Hepatic stellate cell (primary cell): ENCODE data around the gene COL18A1.

ENCODE experiments used
- DNase-seq: peaks from one replicate; pipeline ENCODE4 v3.0.0; 2011; ENCODE audit warnings: low spot score

Gene COL18A1

DNA sequence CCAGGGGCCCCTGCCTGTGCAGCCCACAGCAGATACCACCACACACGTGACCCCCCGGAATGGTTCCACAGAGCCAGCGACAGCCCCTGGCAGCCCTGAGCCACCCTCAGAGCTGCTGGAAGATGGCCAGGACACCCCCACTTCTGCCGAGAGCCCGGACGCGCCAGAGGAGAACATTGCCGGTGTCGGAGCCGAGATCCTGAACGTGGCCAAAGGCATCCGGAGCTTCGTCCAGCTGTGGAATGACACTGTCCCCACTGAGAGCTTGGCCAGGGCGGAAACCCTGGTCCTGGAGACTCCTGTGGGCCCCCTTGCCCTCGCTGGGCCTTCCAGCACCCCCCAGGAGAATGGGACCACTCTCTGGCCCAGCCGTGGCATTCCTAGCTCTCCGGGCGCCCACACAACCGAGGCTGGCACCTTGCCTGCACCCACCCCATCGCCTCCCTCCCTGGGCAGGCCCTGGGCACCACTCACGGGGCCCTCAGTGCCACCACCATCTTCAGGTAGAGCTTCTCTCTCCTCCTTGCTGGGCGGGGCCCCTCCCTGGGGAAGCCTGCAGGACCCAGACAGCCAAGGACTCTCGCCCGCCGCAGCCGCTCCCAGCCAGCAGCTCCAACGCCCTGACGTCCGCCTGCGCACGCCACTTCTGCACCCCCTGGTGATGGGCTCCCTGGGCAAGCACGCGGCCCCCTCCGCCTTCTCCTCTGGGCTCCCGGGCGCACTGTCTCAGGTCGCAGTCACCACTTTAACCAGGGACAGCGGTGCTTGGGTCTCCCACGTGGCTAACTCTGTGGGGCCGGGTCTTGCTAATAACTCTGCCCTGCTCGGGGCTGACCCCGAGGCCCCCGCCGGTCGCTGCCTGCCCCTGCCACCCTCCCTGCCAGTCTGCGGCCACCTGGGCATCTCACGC, 51.0 kb downstream of the COL18A1 start:
- no peak for DNase-seq

DNA sequence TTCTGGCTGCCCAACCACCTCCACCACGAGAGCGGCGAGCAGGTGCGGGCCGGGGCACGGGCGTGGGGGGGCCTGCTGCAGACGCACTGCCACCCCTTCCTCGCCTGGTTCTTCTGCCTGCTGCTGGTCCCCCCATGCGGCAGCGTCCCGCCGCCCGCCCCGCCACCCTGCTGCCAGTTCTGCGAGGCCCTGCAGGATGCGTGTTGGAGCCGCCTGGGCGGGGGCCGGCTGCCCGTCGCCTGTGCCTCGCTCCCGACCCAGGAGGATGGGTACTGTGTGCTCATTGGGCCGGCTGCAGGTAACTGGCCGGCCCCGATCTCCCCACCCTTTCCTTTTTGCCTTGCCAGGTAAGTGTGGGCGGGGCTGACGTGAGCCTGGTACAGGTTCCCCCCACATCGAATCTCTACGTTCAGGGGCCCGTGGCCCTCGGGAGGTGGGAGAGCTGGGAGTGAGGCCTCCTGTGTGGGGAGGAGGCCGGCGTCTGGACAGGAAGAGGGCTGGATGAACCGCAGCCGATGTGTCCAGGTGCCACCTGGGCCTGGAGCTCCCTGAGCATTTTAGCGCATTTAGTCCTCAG, 51.7 kb downstream of the COL18A1 start:
- DNase-seq, result no peak

DNA sequence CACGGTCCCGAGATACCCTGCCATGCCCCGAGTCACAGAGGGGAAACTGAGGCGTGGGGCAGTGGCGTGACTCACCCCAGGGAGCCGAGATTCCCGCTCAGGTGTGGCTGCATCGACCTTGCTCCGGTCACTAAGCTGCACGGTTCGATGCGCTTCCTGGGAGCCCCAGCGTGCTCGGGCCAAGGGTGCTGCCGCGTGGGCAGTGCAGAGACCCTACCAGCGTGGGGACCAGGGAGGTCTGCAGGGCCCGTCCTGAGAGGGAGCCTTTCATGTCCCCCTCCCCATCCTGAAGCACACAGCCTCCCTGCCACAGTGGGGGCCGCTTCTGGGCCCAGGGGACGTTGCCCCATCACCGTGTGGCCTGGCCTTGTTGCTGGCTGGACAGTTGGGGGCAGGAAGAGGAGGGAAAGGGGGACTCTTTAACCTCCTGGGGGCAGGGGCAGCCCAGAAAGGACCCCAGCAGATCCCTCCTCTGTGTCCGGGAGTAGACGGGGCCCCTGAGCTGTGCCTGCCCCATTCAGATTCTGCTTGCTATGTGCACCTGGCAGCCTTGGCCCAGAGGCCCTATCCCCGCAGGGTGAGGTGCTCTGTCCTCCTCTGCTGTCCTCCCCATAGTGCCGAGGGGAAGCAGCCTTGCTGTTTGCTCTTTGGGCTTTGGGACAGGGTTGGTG, 52.3 kb downstream of the COL18A1 start:
- no peak for DNase-seq

DNA sequence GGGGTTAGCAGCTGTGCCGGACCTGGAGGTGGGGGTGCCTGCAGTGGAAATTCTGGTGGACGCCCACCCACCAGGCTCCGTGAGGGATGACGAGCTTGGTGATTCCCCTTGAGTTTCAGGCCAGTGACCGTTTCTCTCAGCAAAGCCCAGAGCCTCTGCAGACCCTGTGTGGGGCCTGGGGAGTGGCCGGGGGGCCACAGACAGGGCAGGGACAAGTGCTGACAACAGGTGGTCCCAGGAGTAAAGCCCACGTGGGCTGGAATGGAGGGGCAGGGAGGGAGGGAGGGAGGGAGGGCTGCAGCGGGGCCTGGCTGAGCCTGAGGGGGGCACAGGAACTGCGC, 52.8 kb downstream of the COL18A1 start:
- DNase-seq, result no peak

DNA sequence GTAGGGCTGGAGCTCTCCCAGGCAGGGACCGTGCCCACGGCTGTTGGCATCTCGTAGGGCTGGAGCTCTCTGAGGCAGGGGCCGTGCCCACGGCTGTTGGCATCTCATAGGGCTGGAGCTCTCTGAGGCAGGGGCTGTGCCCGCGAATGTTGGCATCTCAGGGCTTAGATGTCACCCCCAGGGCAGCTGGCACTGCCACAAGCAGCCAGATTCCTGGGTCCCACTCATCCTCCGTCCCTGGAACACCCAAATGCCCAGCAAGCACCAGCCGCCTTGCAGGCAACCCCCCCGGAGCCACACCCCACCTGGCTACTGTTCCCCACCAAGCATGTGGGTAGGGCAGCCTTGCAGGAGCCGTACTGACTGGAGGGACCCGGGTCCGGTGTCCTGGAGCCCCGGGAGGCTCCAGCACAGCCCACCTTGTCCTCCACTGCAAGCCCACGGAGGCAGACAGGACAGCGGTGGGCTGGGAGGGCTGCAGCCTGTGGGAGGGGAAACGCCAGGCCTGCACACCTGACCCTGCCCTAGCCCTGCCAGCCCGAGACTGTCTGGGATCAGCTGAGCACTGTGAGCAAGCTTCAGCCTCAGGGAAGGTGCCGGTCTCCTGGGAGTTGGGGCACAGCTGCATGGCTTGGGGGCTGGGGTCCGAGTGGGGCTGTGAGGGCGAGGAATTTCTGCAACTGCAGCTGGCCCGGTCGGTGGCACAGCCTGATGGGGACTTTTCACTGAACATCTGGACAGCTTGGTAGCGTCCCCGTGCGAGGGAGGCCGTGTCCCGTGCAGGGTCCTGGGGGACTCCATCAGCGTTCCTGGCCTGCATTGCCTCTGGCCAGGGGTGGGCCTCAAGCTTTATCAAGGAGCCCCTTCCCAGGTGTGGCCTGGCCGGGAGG, 53.6 kb downstream of the COL18A1 start:
- DNase-seq, result no peak

DNA sequence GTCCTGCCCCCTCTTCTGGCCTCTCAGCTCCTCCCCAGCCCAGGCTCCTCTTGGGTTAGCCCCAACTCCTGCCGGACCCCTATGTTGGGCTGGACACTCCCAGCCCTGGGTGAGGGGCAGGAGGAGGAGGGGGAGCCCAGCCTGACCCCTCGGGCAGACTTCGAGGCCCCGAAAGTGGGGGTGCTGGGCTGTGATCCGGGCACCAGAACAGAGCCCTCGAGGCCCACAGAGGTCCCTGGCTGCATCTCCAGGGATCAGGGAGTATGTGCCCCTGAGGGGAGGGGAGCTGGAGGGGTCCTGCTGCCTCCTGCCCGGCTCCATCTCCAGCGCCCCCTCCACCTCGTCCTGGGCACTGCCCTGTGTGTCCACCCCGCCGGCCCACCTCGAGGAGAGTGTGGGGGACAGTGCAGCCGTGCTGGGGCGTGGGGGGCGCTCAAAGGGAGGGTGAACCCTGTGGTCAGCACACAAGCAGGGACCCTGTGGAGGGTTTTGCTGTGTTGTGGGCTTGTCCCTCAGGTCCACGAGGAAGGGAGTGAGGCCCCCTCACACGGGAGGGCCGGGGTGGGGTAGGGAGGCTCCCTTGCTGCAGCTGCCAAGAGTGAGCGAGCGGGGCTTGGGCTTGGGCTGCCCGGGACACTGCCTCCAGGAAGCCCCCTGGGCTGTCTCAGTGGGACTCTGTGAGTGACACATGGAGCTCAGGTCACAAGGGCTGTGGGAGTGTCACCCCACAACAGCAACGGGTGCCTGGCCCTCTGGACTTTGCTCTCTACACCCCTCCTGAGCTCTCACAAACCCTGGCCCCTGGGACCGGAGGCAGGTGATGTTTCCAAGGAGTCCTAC, 54.4 kb downstream of the COL18A1 start:
- DNase-seq, result no peak

DNA sequence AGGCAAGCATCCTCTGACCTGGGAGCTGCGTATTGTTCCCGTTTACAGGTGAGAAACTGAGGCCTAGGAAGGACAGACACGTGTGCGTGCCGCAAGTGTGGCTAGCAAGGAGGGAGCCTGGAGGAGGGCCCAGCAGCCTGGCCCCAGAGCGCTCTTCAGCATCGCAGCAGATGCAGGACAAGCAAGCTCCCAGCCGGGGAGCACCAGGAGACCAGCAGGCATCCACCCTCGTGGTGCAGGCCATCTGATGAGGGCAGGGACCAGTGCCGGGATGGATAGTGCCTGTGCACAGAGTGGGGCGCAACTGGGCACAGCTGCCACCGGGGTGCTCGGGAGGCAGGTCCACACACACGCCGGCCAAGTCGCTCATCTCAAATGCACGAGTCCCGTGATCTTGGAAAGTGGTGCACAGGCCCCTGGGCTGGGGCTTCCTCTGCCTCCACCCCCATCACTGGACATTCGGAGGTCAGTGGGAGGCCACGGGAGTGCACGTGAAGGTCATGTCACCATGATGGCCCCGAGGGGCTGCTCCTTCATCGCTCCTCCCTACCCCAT, 55.1 kb downstream of the COL18A1 start:
- no peak for DNase-seq

DNA sequence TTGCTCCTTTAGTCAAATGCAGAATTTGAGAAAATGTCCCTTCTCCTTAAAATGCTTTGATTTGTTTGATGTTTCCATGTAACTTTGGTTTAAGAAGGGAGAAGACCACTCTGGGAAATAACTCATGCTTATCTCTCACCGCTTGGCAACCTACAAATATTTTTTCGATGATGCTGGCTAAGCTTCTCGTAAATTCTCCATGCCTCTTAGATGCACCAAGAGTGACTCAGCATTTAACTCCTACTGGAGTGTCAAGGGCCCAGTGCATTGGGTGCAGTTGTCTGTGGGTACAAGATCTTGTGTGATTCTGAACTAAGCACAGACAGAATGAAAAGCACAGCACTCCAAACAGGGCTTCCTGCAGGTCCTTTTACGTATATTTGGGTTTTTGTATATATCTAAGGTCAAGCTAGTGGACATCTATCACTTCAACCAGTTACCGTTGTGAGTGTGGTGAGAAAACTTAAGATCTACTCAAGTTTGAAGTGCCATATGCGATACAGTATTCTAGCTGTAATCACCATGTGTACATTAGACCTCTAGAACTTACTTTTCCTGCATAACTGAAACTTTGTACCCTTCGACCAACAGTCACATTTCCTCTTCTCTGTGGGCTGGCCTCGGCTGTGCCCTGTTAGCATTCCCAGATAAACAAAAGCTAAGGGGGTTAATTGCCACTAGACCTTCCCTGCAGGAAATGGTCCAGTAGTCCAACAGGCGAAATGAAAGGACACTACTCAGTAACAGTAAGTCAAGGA, 55.8 kb downstream of the COL18A1 start:
- peak; percentile 93 for DNase-seq

DNA sequence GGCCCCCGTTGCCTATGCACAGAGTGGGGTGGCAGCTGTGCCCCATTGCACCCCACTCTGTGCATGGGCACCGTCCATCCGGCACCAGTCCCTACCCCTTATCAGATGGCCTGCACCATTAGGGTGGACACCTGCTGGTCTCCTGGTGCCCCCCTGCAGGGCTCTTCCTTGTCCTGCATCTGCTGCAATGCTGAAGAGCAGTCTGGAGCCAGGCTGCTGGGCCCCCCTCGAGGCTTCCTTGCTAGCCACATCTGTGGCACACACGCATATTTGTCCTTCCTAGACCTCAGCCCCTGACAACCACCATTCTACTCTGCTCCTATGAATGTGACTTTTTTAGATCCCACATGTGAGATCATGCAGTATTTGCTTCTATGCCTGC, 56.4 kb downstream of the COL18A1 start:
- no peak for DNase-seq

DNA sequence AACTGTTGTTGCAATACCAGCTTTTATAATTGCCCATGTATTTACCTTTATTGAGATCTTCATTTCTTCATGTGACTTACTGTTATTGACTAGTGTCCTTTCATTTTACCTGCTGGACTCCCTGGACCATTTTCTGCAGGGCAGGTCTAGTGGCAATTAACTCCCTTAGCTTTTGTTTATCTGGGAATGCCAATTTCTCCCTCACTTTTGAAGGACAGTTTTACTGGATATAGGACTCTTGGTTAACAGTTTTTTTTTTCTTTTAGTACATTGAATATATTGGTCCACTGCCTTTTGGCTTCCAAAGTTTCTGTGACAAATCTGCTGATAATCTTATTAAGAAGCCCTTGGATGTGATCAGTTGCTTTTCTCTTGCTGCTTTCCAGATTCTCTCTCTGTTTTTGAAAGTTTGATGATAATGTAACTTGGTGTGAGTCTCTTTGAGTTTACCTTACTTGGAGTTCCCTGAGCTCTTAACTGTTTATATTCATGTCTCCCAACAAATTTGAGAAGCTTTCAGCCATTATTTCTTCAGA, 56.9 kb downstream of the COL18A1 start:
- DNase-seq, result no peak

DNA sequence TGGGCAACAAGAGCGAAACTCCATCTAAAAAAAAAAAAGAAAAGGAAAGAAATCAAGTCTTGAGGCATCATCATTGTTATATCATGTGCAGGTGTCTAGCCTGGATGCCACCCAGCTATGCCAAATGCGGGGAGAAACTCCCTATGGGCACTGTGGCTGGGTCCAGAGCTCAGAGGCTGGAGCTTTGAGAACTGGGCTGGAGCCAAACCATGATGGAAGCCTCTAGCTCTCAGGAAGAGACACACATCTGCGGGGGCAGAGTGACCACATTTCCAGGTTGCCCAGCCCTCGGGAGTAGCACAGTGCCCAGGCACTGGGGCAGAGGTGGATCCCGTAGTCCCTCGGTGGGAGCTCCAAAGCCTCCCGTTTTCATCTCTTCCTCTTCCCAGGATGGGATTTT, 58.9 kb downstream of the COL18A1 start:
- no peak for DNase-seq

DNA sequence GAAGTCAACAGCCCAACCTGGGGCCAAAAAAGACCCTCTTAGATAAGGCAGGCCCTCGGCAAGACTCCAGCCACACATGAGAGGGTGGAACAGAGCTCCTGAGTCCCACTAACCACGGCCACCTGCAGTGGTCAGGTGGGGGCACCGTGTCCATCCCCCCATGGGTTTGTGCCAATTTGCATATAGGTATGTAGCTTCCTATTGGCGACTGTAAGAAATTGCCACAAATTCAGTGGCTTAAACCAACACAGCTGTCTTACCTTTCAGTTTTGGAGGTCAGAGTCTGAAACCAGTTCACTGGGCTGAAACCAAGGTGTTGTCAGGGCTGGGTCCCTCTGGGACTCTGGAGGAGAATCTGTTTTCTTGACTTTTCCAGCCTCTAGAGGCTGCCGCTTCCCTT, 59.3 kb downstream of the COL18A1 start:
- DNase-seq, result no peak

DNA sequence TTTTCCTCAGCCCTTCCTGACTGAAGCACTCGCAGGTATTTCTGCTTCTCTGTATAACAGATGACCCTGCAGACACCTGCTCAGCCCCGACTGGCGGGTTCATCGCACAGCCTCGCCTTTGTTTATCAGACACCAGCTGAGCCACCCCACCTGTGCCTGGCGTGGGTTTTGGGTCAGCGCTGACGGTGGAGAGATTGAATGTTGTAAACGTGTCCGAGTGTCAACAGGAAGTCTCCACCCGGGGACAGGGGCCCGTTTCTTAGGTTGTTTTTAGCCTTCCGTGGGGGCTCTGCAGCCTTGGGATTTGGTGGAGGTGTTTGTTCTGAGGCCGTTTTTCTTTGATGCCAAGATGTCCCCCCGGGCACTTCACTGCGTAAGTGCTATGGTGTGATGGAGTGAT, 60.1 kb downstream of the COL18A1 start:
- no peak for DNase-seq

DNA sequence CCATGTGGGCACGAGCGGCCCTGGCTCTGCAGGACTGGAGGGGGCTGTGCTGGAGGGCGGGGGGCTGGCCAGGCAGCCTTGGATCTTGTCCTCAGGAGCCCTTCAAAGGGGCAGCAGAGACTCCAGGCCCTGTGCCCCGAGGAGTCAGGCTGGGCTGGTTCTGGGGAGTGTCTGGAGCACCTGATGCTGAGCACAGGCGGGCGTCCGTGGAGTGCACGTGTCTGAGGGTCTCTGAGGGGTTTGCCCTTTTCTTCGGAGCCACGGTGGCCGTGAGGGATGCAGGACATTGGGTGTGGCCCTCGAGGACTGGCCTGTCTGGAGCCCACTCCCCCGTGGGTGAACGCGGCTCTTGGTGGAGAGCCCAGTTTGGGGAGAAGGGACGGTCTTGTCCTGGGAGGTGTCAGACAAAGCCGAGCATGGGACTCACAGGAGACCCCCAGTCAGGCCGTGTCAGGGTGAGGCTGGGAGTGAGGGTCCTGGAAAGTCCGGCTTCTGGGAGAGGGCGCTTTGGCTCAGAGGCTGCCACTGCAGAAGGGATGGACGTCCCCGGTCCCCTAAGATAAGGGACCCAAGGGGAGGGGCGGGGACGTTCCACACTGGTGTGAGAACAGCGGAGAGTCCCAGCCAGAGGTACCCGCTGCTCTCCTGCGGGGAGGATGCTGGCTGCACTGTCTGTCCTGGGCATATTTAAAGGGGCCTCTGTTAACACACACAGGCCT, 60.8 kb downstream of the COL18A1 start:
- no peak for DNase-seq

DNA sequence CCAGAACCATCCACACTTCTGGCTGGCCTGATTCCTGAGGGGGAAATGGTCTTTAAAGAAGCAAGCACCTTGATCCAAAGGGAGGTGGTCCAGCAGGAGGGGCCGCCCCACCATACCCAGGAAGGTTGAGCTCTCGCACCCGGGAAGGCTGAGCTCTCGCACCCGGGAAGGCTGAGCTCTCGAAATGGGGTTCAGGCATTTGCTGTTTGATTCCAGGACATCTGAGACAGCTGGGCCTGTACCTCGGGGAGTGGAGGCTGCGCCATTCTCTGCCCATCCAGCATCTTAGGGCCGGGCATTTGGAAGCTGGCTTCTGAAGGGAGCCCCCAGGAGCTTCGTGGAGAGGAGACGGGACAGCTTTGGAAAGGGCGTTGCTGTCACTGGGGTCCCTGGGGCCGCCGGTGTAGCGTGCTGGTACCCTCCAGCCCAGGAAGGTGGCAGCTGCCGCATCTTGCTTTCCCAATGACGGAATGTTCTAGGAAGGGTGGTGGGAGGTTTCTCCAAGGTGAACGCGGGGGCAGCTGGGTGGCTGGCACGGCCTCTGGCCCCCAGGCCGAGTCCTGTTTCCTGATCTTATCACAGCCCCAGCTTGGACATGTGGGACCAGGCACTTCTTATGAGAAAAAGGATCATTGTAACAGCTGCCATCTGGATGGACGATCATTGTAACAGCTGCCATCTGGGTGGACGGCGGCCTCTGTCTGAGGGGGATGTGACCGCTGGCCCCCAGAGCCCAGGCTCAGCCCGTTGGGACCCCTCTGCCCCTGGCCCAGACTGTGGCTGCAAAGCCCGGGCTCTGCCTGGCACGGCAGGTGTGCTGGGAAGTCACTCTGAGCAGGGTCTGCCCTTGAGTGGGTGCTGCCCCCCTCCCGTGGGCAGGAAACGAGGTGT, 61.6 kb downstream of the COL18A1 start:
- DNase-seq, result no peak

DNA sequence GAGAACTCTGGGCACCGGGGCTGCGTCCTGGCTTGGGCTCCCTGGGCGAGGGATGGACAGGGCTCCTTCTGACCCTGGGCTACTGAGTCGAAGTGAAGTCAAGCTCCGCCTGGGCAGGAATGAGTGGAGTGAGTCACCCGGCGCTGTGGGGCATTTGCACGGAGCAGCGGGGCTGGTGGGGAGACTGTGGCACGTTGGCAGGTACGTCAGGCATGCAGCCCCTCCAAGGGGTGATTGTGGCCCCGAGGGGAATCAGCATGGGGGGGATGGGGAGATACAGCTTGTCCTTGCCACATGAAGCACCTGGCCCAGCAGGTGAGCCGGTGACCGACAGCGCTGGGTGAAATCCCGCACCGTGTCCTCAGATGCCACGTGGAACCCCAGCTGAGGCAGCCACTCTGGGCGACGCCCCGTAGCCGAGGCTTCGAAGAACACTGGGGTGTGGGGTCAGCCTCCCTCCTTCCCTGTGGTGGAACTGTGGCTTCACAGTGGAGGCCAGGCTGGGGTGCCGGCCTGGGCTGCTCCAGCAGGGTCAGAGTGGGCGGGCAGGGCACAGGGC, 62.3 kb downstream of the COL18A1 start:
- DNase-seq, result no peak

DNA sequence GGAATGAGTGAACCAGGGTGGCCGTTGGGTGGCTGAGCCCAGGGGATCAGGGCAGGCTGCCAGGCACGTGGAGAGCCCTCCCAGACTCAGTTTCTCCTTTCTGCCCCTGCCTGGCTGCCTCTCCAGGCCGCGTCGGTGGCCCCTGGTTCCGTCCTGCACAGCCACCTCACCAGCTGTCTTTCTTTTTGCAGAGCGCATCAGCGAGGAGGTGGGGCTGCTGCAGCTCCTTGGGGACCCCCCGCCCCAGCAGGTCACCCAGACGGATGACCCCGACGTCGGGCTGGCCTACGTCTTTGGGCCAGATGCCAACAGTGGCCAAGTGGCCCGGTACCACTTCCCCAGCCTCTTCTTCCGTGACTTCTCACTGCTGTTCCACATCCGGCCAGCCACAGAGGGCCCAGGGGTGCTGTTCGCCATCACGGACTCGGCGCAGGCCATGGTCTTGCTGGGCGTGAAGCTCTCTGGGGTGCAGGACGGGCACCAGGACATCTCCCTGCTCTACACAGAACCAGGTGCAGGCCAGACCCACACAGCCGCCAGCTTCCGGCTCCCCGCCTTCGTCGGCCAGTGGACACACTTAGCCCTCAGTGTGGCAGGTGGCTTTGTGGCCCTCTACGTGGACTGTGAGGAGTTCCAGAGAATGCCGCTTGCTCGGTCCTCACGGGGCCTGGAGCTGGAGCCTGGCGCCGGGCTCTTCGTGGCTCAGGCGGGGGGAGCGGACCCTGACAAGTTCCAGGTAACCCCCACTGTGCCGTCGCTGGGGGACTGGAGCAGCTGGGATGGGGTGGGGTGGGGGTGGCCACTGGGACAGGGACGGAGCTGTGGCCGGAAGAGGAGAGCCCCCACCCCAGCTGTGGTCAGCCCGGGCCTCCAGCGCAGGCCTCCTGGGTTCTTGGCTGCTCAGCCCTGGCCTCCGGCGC, 63.3 kb downstream of the COL18A1 start:
- DNase-seq, result no peak
